Right lobe of liver (tissue), 6 donors: ENCODE measurements around the gene DDIAS. TPM values are rescaled to one million over a fixed set of nuclear protein-coding genes. Genes with fewer than 3 reads are reported as not detected.

ENCODE experiments used
- ATAC-seq, 4 donors: fragments of 200-7000 bp; cut with Tn5 transposase; one replicate each; pipeline ENCODE4 v1.9.1; 2020; ENCODE audit warnings: mild to moderate bottlenecking in 4 of 4, moderate library complexity in 4 of 4
- DNase-seq, 3 donors: peaks; one replicate each; pipeline ENCODE4 v3.0.0-alpha.2; 2020
- H3K27ac ChIP-seq, 3 donors: fragments of 200-600 bp; one replicate each; pipeline ENCODE4 v1.8.0; 2022
- H3K27me3 ChIP-seq, 2 donors: fragments of 200-600 bp; one replicate each; pipeline ENCODE4 v1.8.0; 2022
- H3K36me3 ChIP-seq, 4 donors: fragments of 200-600 bp; sonication (generic) in 1 of 4; one replicate each; pipeline versions ENCODE4 v1.5.1 to v1.8.0; 2017 to 2022; ENCODE audit warnings: control low read depth in 1 of 4
- H3K4me1 ChIP-seq, 4 donors: fragments of 200-600 bp; sonication (generic) in 1 of 4; one replicate each; pipeline versions ENCODE4 v1.5.1 to v1.8.0; 2017 to 2022; ENCODE audit warnings: control low read depth in 1 of 4
- H3K4me3 ChIP-seq, 3 donors: fragments of 200-600 bp; one replicate each; pipeline ENCODE4 v1.8.0; 2022
- H3K9me3 ChIP-seq, 4 donors: fragments of 200-600 bp; sonication (generic) in 1 of 4; one replicate each; pipeline versions ENCODE4 v1.5.1 to v1.8.0; 2017 to 2022; ENCODE audit warnings: control low read depth in 1 of 4
- POLR2A ChIP-seq: fragments of 450-650 bp; IDR thresholded peaks from one replicate; pipeline ENCODE4 v1.6.1; 2017; ENCODE audit warnings: antibody characterized with exemption, mild to moderate bottlenecking
- WGBS: methylation state at CpG from one replicate; pipeline ENCODE4 v1.1.6; 2018; ENCODE audit warnings: low coverage, low lambda C conversion rate; ENCODE audit not compliant: insufficient coverage; ENCODE audit errors: missing lambda C conversion rate; 5-methylcytosine and 5-hydroxymethylcytosine counted together
- intact Hi-C, 2 donors: fragments of 100-400 bp; cut with DNase I; formaldehyde crosslinking; loops; one replicate each; pipeline versions ENCODE4 v1.11.2 to v1.14.1; 2022
- total RNA-seq, 6 experiments: library from RNA; depleted of rRNA in 2 of 6; stranded (reverse); fragments of >200 nt in 2 of 6; fragmentation: NEBNext Ultra II Directional in 3 of 6; extraction: Animal tissue kit (Norgen Biotek cat#: 25700) in 3 of 6; gene quantifications; one replicate each; pipeline versions ENCODE4 v1.1.0 to v1.2.4, GENCODE V29; 2016 to 2023
- TF ChIP-seq, protein P1 (sequence below), 4 donors: fragments of 200-600 bp in 3 of 4; fragments of 450-650 bp in 1 of 4; IDR thresholded peaks; one replicate each; pipeline versions ENCODE4 v1.5.1 to v1.8.0; 2016 to 2022; ENCODE audit warnings: antibody characterized with exemption in 4 of 4, mild to moderate bottlenecking in 2 of 4
- donor health status: DM: no; HTN: yes; CAD: no.
- donor health status: DM: no; HTN: no; CAD: no.
- donor health status: DM: no; HTN: no; CAD: no.
- donor health status: DM: no; HTN: yes; CAD: no.
- donor health status: DM: no; HTN: yes; CAD: no.

DDIAS gene
- total RNA-seq, 6 experiments from 2014 or later, result 0.83 to 3.1 (median 1.2) TPM

- no peaks in the 10 kb centered on the region for H3K9me3 ChIP-seq
- 66% methylated on average over 3 of the region's 3 CpGs for WGBS
- H3K4me1 ChIP-seq, result peaks cover 0 to 19% (median 4%) of the 10 kb centered on the region in 4 donors
- no peak overlapping the region for H3K27ac ChIP-seq
- no peak for ATAC-seq
- no peak for DNase-seq
- no peaks in the 10 kb centered on the region for H3K27me3 ChIP-seq
- intact Hi-C loops, result loop anchor here in 1 of 2 donors (10.0 kb wide), 1 partner anchor 172 kb away; the partner anchor contains the start of gene RAB30
- no peak for TF ChIP-seq POLR2A
- no peaks in the 10 kb centered on the region for H3K36me3 ChIP-seq
- no peak overlapping the region for H3K4me3 ChIP-seq
These were observed 1.3 kb downstream of the DDIAS start for GRCh38 chr11:82902880-82903279.

DNA sequence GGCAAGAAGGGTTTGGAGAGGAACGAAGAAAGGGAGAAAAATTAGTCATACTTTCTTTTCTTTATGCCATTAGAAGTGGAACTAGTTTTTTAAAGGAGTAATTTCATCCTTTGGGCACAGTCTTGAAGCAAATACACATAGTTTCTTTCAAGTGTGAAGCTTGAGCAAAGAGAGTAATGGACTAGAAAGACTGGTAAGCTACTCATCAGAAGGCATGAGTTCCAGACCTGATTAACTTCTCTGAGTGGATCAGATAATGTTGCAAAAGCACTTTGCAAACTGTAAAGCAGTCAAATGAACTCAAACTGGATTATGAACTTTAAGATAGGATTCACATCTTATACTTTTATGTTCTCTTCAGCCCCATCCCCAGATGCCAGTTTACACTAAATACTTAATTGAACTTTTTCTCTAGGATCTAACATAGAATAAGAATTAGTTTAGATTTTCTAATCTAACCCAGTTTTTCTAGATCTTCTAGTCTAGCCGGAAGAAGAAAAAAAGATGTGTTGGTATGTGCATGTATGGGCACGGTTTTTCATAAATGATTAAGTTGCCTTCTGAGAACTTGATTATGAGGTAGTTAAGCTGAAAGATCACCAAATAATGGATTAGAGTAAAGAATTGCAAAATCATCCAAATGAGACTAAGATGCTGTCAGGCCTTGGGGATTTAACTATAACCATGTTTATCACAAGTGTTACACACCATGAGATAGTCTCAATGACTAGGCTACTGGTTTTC is 2.5 kb downstream of the DDIAS start:
- no peak overlapping the region for H3K27ac ChIP-seq
- no peak for DNase-seq
- intact Hi-C loops, result loop anchor here in 1 of 2 donors (10.0 kb wide), 1 partner anchor 171 kb away; the partner anchor contains the start of gene RAB30
- no peaks in the 10 kb centered on the region for H3K27me3 ChIP-seq
- ATAC-seq, result no peak
- no peaks in the 10 kb centered on the region for H3K36me3 ChIP-seq
- no peaks in the 10 kb centered on the region for H3K9me3 ChIP-seq
- no peak overlapping the region for H3K4me3 ChIP-seq
- H3K4me1 ChIP-seq, result peaks cover 0 to 13% (median 2%) of the 10 kb centered on the region in 4 donors
- no peak for TF ChIP-seq POLR2A
- TF ChIP-seq, protein P1, sequence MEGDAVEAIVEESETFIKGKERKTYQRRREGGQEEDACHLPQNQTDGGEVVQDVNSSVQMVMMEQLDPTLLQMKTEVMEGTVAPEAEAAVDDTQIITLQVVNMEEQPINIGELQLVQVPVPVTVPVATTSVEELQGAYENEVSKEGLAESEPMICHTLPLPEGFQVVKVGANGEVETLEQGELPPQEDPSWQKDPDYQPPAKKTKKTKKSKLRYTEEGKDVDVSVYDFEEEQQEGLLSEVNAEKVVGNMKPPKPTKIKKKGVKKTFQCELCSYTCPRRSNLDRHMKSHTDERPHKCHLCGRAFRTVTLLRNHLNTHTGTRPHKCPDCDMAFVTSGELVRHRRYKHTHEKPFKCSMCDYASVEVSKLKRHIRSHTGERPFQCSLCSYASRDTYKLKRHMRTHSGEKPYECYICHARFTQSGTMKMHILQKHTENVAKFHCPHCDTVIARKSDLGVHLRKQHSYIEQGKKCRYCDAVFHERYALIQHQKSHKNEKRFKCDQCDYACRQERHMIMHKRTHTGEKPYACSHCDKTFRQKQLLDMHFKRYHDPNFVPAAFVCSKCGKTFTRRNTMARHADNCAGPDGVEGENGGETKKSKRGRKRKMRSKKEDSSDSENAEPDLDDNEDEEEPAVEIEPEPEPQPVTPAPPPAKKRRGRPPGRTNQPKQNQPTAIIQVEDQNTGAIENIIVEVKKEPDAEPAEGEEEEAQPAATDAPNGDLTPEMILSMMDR (IDR thresholded peaks at IDR 0.05), result no peak
- whole genome bisulfite sequencing, result 67% methylated on average over 3 of the region's 3 CpGs

DNA sequence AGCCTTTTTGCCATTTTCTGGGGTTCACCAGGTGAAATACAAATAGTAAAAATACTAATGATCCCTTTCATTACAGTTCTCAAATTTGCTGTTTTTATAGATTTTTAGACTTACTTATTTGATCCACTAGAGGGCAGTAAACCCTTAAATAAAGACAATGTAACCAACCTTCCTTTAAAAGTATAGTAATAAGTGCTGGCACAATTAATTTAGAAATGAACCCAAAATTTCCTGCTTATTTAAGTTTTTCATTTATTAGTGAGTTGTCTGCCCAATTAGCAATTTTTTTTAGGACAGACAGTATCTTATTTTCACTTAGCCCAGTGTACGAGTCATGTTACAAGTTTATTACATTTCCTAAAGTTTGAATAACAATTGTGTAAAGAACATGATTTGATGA is 4.7 kb downstream of the DDIAS start:
- no peak overlapping the region for H3K4me3 ChIP-seq
- no peaks in the 10 kb centered on the region for H3K9me3 ChIP-seq
- DNase-seq, result no peak
- H3K27ac ChIP-seq, result no peak overlapping the region
- H3K36me3 ChIP-seq, result no peaks in the 10 kb centered on the region
- peak in 3 of 4 donors; percentile 24 to 35 (median 26) for ATAC-seq
- TF ChIP-seq POLR2A, result no peak
- TF ChIP-seq, protein P1 (IDR thresholded peaks at IDR 0.05), result peak; percentile 60 to 71 (median 64)
- 63% methylated on average over 1 of the region's 1 CpG for WGBS
- intact Hi-C loops, result loop anchor here in 1 of 2 donors (10.0 kb wide), 1 partner anchor 169 kb away; the partner anchor contains the start of gene RAB30
- no peaks in the 10 kb centered on the region for H3K27me3 ChIP-seq
- H3K4me1 ChIP-seq, result peaks cover 0 to 5% (median 2%) of the 10 kb centered on the region in 4 donors

DNA sequence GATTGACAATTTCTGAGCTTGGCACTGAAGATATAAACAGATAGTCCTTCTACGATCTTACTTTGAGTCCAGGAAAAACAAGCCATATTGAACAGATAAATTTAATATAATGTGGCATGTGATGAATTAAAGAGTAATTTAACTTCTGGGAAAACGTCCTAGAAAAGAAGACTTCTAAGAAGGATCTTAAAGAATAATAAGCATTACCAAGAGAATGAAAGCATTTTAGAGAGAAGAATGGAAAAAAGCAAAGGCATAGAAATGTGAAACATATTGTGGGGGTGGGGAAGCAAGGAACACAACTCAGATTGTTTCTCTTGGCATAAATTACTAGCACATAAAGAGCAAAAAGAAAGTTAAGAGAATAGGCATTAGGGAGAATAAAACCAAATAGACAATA is 5.4 kb downstream of the DDIAS start:
- no peak for TF ChIP-seq POLR2A
- TF ChIP-seq, protein P1 (IDR thresholded peaks at IDR 0.05), result no peak
- DNase-seq, result no peak
- ATAC-seq, result no peak
- H3K27ac ChIP-seq, result no peak overlapping the region
- no peaks in the 10 kb centered on the region for H3K9me3 ChIP-seq
- no peak overlapping the region for H3K4me3 ChIP-seq
- H3K4me1 ChIP-seq, result peaks cover 0 to 1% (median under 1%) of the 10 kb centered on the region in 4 donors
- intact Hi-C loops, result loop anchor here in 1 of 2 donors (10.0 kb wide), 1 partner anchor 168 kb away; the partner anchor contains the start of gene RAB30
- no peaks in the 10 kb centered on the region for H3K27me3 ChIP-seq
- no peaks in the 10 kb centered on the region for H3K36me3 ChIP-seq
- WGBS, result 43% methylated on average over 2 of the region's 2 CpGs

GRCh38 chr11:82907371-82907770 is 5.8 kb downstream of the DDIAS start:
- Histone ChIP-seq H3K4me3 (no peak overlapping the region), H3K4me1 (no peaks in the 10 kb centered on the region), H3K9me3 (no peaks in the 10 kb centered on the region), H3K36me3 (no peaks in the 10 kb centered on the region), H3K27me3 (no peaks in the 10 kb centered on the region), H3K27ac (no peak overlapping the region)
- peak in 3 of 4 donors; percentile 27 to 42 (median 33) for ATAC-seq
- WGBS, result 70% methylated on average over 5 of the region's 5 CpGs
- intact Hi-C loops, result loop anchor here in 1 of 2 donors (10.0 kb wide), 1 partner anchor 167 kb away; the partner anchor contains the start of gene RAB30
- no peak for DNase-seq
- TF ChIP-seq, protein P1 (IDR thresholded peaks at IDR 0.05), result no peak
- TF ChIP-seq POLR2A, result no peak
